Measurements from ENCODE around the gene HOXA7.
A peak's percentile ranks its signal among the peaks of the same experiment; 100 is the strongest.

The HOXA7 gene

DNA sequence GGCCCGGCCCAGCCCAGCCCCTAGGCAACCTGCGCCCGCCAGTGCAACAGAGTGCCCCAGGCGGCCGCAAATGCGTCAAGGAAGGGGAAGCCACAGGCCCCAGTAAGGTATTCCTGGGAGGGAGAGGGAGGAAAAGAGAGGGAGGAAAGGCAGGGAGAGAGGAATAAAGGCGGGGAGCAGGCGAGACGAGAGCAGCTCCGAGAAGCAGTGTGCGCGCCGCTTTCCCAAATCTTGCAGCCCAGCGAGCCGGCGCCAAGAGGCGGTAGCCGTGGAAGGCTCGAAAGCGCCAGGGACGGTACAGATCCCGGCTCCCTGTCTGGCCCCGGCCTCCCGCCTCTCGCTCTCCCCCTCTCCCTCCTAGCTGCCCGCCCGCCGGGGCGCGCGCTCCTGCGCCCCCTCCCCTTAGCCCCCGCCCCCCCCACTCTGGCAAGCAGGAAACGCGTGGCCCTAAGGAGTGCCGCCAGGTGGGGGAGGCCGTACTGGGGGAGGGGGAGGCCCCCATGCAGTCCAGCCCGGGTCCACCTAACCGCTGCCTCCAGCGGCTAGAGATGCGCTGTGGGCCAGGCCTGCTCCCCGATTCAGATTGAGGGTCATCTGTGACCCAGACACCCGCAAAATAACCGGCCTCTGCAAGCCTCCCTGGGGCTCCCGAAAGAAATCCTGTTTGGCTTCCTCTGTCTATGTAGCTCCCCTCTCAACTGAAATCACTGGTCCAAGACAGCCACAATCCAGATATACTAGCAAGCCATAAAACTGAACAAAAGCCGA, 13.4 kb upstream of the HOXA7 start:
- DNase-seq = no peak

DNA sequence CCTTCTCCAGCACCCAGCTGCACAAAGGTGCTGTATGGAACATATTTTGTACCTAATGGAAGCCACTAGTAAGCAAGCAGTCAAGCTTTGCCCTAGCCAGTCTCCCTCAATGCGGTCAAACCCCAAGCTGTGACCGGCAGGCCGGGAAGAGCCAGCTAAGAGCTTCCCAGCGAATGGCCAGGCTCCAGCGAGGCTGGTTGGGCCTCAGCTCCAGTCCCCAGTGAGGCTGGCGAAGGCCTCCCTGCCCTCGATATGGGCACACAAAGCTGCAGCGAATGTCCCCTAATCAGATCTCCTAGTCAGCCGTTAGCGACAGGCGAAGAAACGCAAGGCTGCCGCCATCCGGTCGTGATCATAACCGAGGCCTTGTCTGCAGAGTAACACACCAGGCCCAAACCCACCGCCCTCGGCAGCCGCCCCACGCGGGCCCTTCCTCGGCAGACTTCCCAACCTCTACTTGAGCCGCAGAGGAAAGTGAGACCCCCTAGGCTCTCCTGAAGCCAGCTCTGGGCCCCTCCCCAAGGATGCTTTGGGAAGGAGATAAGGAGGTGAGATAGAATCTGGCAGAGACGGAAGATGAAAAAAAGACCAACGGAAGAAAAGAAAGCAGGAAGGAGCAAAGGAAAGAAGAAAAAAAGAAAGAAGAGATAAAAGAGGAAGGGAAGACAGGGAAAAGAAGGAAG, 11.9 kb upstream of the HOXA7 start:
- DNase-seq = no peak

DNA sequence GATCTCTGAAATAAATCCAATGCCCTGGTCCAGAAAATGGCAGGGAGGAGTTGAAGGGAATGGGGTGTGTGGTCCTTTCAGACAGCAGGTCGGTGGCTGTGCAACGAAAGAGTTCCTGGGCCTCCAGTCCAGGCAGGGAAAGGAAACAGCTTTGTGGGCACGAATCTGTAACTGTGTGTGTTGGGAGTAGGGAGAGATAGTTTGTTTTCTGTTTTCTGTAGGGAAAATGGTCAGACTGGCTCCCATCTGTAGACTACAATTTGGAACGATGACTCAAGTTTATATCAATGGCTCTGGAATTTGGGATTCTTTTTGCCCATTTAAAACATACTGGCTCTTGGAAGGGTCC, 11.4 kb upstream of the HOXA7 start:
- DNase-seq = no peak

DNA sequence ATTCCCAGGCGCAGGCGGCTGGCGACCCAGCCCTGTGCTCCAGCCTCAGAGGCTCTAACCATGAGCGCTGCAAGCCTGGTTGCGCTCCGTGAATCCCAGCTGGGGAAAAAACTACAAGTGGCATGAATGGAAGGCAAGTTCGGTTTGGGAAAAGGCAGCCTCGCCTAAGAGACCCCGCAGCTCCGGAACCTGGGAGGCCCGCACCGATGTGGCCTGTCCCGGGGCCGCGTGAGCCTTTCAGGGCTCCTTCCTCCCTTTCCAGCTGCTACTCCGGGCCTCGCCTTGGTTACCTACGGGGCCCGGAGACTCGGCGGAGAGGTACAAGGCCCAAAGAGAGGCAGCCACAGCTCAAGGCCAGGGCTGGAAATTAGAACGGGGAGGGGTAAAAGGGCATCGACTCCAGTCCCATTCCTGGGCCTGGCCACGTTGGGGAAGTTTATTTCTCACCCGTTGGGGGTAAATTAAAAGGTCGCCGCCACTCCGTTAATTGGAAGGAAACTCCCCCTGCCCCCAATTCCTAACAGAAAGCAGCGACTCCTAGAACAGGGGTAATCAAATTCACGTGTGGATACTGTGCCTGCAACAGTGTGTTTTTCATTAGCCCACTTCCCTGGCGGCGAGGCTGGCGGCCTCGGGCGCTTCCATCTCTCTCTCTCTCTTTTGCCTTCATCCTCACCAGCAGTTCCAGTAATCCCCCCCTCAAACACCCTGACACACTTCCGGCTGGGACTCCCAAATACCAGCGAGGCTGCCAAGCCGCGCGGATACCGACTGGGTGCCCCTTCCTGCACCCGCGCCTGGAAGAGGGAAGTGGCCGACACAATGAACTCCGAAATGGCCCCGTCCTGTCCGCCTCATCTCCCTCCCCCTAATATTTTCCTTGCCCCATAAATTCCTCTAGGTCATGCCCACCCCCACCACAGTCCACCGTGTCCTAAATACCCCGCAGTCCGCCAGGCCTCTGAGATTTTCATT, 10.3 kb upstream of the HOXA7 start:
- DNase-seq = no peak

DNA sequence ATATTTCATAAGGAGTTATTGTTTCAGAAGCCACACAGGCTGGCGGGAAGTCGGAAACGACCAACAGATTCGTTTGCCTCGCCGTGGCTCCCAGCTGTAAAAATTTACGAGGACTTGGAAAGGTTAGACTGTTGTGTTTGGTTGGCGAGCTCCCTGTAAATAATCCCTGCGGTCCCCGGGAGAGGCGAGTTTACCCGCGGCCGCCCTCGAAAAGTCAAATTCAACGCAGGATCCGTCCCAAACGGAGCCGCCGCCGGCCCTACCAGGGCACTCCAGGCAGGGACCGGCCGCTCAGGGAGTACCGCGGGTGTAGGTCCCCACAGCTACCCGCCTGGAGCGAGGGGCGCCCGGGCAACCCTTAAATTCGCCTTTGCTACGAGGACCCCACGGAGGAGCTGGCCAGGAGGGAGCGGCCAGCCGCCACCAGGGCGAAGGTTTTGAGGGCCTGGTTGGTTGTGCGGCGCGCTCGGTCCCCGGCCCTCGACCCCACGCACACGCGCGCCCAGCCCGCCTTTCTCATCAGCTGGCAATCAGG, 9.6 kb upstream of the HOXA7 start:
- DNase-seq = no peak

DNA sequence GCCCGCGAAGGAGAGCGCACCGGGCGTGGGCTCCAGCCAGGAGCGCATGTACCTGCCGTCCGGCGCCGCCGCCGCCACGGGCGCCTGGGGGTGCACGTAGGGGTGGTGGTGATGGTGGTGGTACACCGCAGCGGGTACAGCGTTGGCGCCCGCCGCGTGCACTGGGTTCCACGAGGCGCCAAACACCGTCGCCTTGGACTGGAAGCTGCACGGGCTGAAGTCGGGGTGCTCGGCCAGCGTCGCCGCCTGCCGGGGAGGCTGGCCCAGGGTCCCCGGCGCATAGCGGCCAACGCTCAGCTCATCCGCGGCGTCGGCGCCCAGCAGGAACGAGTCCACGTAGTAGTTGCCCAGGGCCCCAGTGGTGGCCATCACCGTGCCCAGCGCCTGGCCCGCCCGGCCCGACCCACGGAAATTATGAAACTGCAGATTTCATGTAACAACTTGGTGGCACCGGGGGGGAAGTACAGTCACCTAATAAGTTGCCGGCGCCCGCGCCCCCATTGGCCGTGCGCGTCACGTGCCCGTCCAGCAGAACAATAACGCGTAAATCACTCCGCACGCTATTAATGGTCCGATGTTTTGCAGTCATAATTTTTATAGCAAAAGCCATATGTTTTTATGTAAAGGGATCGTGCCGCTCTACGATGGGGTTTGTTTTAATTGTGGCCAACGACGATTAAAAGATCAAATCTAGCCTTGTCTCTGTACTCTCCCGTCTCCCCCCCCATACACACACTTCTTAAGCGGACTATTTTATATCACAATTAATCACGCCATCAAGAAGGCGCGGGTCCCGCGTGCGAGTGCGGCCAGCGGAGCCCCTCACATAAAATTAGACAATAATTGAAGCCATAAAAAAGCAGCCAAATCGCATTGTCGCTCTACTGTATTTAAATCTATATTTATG, 8.9 kb upstream of the HOXA7 start, which contains the start of gene HOXA9:
Gene HOXA9 (minus strand): TSS at position 449 of the 907 bp plus-strand sequence. CDS start 80 bp downstream, at position 369.
- DNase-seq = no peak

DNA sequence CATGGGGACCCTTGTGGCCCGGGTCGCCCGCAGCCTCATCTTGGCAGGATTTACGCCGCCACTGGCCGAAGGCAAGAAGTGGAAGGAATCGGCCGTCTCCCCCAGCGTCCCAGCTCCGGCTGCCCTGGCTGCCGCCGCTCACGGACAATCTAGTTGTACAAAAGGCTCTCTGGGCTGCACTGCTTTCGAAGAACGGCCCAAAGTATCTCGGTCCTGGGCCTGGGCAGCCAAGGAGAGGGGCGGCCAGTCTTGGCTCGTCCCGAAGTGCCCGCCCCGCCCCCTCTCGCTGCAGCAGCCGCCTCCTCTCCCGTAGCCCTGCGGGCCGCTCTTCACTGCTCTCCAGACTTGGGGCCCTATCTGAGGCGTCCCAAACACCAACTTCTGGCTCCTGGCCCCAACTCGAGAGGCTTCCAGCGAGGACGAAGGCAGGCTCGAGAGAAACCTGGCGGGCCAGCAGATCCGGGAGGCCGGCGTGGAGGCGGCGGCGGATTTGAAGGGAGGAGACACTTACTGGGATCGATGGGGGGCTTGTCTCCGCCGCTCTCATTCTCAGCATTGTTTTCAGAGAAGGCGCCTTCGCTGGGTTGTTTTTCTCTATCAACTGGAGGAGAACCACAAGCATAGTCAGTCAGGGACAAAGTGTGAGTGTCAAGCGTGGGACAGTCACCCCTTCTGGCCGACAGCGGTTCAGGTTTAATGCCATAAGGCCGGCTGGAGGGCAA, 8.1 kb upstream of the HOXA7 start:
- DNase-seq = no peak

DNA sequence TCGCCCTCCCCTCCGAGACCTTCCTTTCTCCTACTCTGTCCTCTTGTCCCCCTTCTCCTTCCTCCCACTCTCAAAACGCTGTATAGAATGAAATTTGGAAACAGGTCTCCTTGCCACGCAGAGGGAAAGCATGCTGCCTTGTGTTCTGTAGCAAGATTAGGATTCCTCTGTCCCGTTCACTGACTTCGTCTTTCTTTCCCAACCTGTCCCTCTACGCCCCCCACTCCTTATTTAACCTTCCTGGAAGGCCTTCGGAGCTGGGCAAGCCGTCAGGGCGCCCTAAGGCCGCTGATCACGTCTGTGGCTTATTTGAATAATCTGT, 7.5 kb upstream of the HOXA7 start:
- no peak for DNase-seq

DNA sequence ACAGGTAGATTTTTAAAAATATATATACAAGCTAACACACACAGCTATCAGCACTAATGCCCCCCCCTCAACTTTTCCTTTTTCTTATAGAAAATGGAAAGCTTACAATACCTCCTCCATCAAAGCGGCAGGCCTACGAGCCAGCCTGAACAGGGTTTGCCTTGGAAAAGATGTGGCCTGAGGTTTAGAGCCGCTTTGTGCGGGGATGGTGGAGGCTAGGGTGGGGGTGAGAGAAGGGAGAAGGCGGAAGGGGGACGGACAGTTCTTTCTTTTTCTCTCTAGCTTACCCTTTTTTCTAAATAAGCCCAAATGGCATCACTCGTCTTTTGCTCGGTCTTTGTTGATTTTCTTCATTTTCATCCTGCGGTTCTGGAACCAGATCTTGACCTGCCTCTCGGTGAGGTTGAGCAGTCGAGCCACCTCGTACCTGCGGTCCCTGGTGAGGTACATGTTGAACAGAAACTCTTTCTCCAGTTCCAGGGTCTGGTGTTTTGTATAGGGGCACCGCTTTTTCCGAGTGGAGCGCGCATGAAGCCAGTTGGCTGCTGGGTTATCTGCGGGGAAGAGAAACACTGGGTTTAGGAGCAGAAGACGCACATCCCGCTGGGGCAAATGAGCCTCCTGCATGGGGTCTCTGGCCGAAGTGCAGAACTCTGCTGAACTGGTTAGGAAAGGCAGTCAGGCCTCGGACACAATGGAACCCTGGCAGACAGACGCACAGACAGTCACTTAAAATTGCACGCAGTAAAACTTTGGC, 7.0 kb upstream of the HOXA7 start:
- DNase-seq = no peak

DNA sequence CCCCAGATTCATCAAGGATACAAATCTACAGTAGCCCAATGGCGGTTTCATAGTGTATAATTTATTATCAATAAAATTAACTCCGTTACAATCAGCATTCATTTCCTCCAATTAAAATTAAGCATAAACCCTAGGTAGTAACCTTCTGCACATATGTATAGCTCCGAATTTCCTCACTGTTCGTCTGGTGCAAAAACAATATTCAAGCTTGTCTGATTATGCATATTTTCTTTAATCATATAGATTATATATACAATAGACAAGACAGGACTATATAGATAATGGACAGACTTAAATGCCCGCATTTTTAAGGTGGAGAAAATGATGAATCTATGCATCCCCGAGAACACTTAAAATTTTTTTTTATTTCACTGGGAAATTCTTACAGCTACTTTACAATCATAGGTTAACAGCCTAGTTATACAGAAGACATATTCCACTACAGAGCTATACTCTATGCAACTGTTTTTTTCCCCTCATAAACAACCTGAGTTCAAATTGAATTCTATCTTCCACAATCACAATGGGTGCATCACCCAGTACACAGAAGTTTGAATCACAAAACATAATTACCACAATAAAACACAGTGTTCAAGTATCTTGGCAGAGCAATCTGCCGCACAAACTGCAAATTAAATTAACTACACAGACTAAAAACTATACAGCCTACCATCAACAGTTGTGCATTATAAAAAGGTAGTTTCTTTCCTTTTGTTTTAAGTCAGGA, 6.2 kb upstream of the HOXA7 start:
- no peak for DNase-seq

DNA sequence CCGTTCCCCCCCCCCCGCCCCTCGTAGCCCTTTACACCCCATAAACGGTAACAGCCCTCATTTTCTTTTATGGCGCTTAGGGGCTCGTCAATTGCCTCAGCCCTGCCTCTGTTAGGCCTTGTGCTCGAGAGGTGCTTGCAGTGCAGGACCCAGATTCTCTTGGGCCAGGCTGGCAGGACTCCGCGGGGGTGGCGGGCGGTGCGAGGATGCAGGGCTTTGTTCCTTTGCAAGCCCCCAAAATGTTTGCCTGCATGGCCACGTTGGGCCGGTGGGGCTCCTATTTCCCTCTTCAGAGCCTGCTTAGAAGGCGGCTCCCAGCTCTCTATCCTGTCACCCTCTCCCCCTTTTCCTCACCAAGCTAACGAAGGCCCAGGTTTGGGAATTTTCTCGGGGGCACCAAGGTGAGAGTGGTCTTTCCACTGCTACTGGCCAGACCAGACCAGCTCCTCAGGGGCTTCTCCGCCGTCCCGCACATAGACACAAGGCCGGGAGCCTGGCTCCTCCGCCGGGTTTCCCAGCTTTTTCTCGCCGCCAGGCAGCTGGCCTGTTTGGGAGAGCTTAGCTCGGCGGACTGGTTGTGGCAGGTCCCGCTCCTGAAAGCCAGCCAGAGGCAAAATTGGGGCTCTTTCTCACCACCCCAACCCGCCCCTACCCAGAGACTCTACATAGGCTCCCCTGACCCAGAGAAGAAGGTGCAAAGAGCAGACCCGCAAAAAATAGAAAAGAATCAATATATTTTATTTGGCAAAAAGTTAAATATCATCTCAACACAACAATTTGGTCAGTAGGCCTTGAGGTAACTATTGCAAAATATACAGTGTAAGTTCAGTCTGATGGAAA, 5.5 kb upstream of the HOXA7 start:
- DNase-seq = no peak

DNA sequence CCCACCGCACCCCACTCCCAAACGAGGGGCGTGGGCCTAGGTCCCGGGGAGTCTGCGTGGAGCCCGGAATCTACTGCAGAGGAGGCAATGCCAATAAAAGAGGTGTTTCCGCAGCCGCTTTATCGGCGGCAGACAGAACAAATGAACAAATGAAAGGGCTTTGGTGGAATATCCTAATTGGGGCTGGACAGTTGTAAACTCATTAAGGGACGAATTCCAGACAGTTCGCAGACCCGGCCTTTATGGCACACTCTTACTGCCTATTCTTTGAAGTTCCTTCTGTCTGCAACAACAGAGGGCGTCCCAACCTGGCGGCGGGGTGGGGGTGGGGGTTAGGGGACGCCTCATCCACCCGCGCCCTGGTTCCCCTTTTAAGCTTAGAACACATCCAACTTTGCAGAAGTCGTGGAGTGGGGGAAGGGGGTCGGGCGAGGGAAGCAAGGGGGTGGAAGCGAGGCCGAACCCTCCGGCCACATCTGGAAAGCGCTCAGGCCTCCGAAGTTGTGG, 4.8 kb upstream of the HOXA7 start:
- DNase-seq = no peak

DNA sequence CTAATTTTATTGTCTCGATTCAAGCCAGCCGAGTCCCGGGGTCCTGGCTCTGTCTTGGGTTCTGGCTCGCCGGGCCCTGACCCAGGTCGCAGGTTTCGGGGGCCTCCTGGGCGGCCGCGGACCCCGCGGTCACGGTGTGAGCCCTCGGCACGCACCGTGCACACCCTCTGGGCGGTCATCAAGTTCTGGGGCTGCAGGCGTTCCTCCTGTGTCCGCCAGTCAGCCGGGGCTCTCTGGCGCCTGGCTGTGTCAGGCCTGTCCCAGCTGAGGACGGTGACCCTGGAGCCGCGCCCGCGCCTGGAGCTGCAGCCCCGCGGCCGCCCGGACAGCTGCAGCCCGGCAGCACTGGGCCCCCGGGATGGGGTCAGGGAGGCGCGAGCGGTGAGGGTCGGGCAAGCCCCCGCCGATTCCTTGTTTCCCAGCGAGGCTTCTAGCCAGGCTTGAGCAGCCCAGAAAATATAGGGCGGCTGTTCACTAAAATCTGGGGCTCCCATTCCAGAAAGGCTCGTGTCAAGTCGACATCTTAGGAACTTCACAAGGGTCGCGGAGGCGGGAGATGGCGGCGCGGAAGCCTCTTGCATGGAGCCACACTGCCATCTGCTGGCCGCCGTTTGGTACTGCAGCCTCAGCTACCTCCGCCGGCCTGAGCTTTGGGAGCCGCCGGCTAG, 4.2 kb upstream of the HOXA7 start:
- peak; percentile 88 for DNase-seq

DNA sequence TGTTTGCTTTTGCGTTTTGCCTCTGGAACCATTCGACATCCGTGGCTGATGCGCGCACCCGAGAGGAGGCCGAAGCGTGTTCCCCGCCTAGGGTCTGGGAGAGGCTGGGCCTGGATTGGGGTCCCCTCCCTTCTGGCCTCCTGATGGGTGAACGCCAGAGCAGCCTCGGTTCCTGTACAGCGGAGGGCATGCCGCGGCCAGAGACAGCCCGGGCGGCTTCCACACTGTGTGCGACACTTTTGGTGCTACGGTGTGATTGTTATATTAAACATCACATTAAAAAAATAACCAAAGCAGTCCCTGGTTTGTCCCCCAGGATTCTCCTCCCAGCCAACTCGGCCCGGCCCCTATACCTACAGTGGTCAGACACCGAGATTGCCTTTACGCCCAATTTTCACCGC, 3.7 kb upstream of the HOXA7 start:
- DNase-seq = no peak

DNA sequence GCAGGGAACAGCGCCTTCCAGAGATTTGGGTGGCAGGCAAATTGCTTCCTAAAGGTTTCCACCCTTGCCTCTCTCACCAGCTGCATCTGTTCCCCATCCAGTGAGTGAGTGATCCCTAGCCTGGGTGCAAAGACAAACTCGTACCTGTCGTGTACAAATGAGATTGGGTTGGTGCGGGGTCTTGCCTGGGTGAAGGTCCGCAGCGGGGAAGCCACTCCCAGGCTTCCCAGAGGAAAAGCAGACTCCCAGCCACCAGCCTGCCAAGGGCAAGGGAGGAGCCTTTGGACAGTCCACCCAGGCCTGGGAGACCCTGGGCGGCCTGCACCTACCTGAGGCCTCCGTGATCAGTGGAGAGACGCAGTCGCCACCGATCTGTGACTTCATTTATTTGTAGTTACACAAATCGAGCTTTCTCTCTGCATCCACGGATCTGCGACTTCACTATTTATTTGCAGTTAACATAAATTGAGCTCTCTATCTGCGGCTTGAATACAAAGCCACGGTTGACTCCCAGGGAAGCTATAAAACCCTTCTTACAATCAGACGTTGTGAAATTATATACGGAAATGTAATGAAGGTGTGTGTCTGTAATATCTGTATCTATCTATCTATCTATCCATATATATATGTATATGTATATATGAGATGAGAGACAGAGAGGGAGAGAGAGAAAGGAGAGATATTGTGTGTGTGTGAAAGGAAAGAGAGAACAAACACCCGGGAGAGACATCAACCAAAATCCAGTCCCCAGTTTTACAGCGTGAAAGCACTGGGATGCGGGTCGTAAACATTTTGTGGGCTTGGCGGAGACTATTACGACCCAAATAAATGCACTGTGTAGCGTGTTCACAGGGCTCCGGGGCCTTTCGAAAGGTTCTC, 3.0 kb upstream of the HOXA7 start:
- DNase-seq = no peak

DNA sequence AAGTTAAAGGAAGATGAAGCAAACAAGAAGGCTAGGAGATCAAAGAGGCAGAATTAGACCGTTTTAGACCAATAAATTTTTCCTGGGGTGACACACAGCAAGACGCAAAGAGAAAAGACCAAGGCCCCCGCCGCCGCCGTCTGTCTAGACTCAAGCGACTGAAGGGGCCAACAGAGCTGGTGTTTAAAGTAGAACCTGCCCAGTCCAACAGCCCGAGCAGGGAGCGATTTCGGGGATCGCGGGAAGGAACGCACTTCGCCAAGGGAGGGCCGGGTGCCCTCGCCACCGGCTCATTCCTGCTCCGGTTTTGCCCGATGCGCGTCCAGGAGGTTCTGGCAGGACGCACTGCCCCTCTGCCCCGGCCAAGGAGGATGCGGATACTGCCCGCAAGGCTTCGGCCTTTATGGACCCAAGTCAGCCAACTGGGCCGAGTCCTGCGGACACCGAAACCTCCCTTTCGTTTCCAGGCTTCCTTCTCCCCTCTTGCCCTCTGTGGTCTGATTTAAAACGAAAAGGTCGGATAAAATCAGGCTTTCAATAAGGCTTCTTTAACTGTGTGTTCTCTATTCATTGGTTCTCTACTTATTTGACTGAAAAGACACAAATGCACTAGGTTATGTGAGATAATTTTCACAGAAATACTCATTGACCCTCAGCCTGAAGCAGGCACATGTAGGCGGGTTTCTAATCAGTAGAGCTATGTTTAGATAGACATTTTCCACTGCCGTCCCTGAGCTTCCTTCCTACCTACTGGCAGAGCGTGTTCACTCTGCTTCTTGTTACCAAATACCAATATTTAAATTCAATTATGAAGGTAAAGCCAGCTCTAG, 2.2 kb upstream of the HOXA7 start:
- DNase-seq = no peak

All from 8988T (cell line).